Endothelial cell (in vitro differentiated cells): Measurements from ENCODE around the gene CYTH1. TPM values are rescaled to one million over a fixed set of nuclear protein-coding genes. Genes with fewer than 3 reads are reported as not detected.

Experiments
- DNase-seq: peaks from one replicate; pipeline ENCODE4 v3.0.0; 2021; ENCODE audit warnings: low spot score
- H3K27ac Mint-ChIP-seq: one replicate; pipeline ENCODE4 v1.8.0; 2021; ENCODE audit warnings: mixed read lengths, inconsistent platforms; ENCODE audit not compliant: unreplicated experiment
- H3K27me3 Mint-ChIP-seq: one replicate; pipeline ENCODE4 v1.8.0; 2021; ENCODE audit warnings: mild to moderate bottlenecking, moderate library complexity, mixed read lengths, inconsistent platforms; ENCODE audit not compliant: unreplicated experiment
- H3K36me3 Mint-ChIP-seq: one replicate; pipeline ENCODE4 v1.8.0; 2021; ENCODE audit warnings: mild to moderate bottlenecking, low read depth, mixed read lengths, inconsistent platforms; ENCODE audit not compliant: unreplicated experiment
- H3K4me1 Mint-ChIP-seq: one replicate; pipeline ENCODE4 v1.8.0; 2021; ENCODE audit warnings: mild to moderate bottlenecking, mixed read lengths, inconsistent platforms; ENCODE audit not compliant: unreplicated experiment
- H3K4me3 Mint-ChIP-seq: one replicate; pipeline ENCODE4 v1.8.0; 2021; ENCODE audit warnings: mild to moderate bottlenecking, mixed read lengths, inconsistent platforms; ENCODE audit not compliant: unreplicated experiment
- H3K9me3 Mint-ChIP-seq: one replicate; pipeline ENCODE4 v1.8.0; 2021; ENCODE audit warnings: mixed read lengths, inconsistent platforms; ENCODE audit not compliant: unreplicated experiment
- CTCF ChIP-seq: fragments of 200-600 bp; sonication (generic); IDR thresholded peaks from one replicate; pipeline ENCODE4 v1.5.0; 2021; ENCODE audit warnings: antibody characterized with exemption; ENCODE audit not compliant: unreplicated experiment
- total RNA-seq: library from RNA; stranded (reverse); fragmentation: NEBNext Ultra II Directional; extraction: Animal tissue kit (Norgen Biotek cat#: 25700); gene quantifications from one replicate; pipeline ENCODE4 v1.2.1, GENCODE V29; 2021; ENCODE audit not compliant: unreplicated experiment

Gene CYTH1
- total RNA-seq, 1 donor from 2014 or later = 73.3 TPM

DNA sequence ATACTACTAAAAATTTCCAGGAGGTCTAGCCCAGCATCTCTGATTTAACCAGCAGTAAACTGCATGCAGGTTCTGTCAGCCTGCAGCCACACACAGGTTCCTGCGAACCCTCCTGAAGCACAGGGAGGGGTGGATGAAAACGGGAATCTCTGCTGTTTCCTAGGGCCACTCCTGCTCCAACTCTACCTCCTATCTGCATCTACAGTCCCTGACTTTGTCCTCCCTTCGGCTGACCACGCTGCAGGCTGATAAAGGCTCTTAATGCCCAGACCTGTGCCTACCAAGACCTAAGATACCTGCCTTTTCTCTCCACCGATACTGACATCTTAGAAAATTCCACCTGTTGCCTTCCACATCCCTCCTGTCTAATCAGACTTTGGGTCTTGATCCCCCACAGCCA, 50.2 kb downstream of the CYTH1 start:
- no peak for DNase-seq
- TF ChIP-seq CTCF = no peak
- H3K36me3 Mint-ChIP-seq = no peaks in the 10 kb centered on the region
- peaks cover 3% of the 10 kb centered on the region for H3K27me3 Mint-ChIP-seq
- H3K27ac Mint-ChIP-seq = no peak overlapping the region
- peaks cover 52% of the 10 kb centered on the region for H3K4me1 Mint-ChIP-seq
- H3K9me3 Mint-ChIP-seq = no peaks in the 10 kb centered on the region
- H3K4me3 Mint-ChIP-seq = no peak overlapping the region

- Mint-ChIP-seq H3K36me3 (no peaks in the 10 kb centered on the region), H3K27ac (no peak overlapping the region), H3K4me1 (peaks cover 52% of the 10 kb centered on the region), H3K9me3 (no peaks in the 10 kb centered on the region), H3K27me3 (peaks cover 8% of the 10 kb centered on the region), H3K4me3 (no peak overlapping the region)
- DNase-seq = no peak
- no peak for TF ChIP-seq CTCF
Measured at GRCh38 chr17:78729641-78730040, 52.4 kb downstream of the CYTH1 start.

DNA sequence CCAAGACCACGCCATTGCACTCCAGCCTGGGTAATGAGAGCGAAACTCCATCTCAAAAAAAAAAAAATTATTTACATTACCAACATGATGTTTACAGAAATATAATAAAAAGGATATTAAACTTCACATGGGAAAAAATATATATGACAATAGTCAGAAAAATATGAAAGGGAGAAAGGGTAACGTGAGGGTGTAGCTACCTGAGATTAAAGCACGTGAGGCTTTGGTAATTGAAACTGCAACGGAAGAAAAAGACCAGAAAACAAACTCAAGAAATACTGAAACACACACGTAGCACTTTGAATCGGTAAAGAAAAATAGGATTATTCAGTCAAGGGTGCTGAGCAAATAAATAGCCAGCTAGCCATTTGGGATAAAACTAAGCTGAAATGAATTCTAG, 53.6 kb downstream of the CYTH1 start:
- Mint-ChIP-seq H3K27ac (peak overlapping the region; percentile 32), H3K4me1 (peaks cover 60% of the 10 kb centered on the region), H3K4me3 (no peak overlapping the region), H3K27me3 (peaks cover 8% of the 10 kb centered on the region), H3K36me3 (no peaks in the 10 kb centered on the region), H3K9me3 (no peaks in the 10 kb centered on the region)
- DNase-seq = no peak
- no peak for TF ChIP-seq CTCF

- no peak for DNase-seq
- no peak overlapping the region for H3K4me3 Mint-ChIP-seq
- no peaks in the 10 kb centered on the region for H3K36me3 Mint-ChIP-seq
- TF ChIP-seq CTCF = no peak
- peaks cover 8% of the 10 kb centered on the region for H3K27me3 Mint-ChIP-seq
- peaks cover 65% of the 10 kb centered on the region for H3K4me1 Mint-ChIP-seq
- no peak overlapping the region for H3K27ac Mint-ChIP-seq
- no peaks in the 10 kb centered on the region for H3K9me3 Mint-ChIP-seq
Measured at GRCh38 chr17:78727476-78728229, 54.4 kb downstream of the CYTH1 start.

- DNase-seq = no peak
- peak overlapping the region; percentile 37 for H3K4me3 Mint-ChIP-seq
- no peaks in the 10 kb centered on the region for H3K36me3 Mint-ChIP-seq
- H3K27ac Mint-ChIP-seq = no peak overlapping the region
- peaks cover 8% of the 10 kb centered on the region for H3K27me3 Mint-ChIP-seq
- H3K9me3 Mint-ChIP-seq = no peaks in the 10 kb centered on the region
- H3K4me1 Mint-ChIP-seq = peaks cover 65% of the 10 kb centered on the region
- TF ChIP-seq CTCF = no peak
Measured at GRCh38 chr17:78727057-78727456, 55.0 kb downstream of the CYTH1 start.
